Activated T-cell treated with anti-CD3 and anti-CD28 coated beads, Interleukin-2, amount 50 U/mL, for 48 hours (primary cell): ENCODE results near the gene EGLN1.
A peak's percentile ranks its signal among the peaks of the same experiment; 100 is the strongest.

Experiments used
- DNase-seq, 2 experiments: peaks; one replicate each; pipeline ENCODE4 v3.0.0-alpha.2; 2020

EGLN1 gene

DNA sequence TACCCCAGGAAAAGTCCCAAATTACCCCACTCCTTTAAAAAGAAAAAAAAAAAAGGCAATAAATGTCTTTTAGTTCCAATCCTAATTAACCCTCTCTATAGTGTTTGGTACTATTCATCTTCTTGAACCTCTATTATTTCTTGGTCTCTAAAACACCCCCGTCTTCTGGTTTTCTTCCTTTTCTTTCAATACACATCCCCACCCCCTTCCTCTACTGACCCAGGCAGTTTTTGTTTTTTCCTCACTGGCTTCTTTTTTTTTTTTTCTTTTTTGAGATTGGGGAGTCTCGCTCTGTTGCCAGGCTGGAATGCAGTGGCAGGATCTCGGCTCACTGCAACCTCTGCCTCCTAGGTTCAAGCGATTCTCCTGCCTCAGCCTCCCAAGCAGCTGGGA lies 26.1 kb downstream of the EGLN1 start:
- DNase-seq: no peak

DNA sequence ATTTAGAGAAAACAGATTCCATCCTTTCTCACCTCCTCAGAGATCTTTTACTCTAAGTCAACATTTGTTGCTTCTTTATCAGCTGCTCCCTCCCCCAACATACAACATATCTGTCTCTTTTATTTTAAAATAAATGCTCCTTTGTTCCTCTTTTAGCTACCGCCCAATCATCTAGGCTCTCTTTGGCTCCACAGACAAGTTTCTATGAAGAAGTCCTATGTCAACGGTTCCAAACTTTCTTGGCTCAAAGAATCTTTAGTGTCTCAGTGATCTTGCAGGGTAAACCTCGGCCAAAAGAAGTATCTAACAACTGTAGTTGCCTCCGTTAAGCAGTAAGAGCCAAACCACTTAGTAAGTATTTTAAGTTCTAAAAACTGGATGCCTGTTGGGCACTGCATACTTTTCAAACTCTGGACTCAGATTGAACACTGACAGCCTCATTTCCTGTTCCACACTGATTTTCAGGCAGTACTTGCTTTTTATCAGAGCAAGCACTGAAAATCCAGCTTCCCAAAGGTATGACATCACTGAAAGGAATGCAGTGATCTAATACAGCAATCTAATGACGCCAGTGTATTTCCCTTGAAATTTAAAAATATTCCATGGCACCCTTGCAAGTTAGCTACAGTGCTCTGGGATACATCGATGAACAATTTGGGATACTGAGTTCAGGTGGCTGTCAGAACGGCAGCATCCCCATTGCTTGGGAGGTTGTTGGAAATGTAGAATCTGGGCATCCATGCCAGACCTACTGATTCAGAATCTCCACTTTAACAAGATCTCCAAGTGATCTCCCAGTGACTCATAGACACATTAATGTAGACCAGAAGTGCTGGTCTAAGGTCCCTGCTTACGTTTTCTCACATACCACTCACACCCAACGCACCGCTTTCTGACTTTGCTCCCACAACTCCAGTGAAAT lies 26.8 kb downstream of the EGLN1 start:
- no peak for DNase-seq

- DNase-seq: no peak
These were observed 28.4 kb downstream of the EGLN1 start for GRCh38 chr1:231393668-231394067.

DNA sequence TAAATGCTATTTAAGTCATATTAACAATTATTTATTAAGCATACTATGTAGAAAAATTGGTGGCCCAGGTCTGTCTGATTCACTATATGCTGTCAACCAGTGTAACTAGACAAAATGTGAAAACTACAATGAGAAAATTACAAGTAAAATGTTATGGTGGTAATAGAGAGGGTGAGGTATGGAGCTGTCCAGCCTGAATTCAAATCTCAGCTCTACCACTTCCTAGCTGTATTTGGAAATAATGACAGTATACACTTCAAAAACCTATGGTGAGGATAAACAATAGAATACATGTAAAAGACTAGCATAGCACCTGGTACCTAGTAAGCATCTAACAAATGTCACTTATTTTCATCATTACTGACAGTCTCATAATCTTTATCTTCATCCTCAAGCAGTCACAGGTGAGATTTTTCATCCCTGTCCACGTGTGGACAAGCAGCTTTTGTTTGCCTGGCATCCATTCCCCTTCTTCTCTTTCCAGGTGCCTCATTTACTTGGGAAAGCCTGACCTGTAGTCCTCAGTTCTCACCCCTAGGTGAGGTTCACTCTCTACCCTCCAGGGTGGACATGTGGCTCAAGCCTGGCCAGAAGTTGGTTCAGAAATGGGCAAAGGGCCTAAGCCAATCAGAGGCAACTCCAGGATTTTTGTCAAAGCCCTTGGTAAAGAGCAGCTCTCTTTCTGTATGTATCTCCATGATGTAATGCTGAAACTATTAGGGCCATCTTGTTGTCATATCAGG lies 29.5 kb downstream of the EGLN1 start:
- DNase-seq: no peak

DNA sequence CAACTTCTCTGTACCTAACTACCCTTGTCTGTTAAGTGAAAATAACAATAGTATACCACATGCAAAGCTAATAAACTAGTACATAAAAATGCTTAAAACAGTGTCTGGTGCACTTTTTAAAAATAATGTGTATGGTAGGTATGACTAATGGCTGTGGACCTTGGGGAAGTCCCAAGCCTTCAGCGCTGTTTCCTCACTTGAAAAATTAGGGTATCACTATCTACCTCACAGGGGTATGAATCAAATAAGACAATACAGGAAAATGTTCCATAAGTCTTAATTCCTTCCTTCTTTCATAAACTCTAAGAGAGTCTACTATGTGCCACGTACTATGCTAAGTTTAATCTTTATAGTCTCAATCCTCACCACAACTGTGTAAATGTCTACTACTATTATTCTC lies 32.0 kb downstream of the EGLN1 start:
- DNase-seq: no peak

GRCh38 chr1:231387770-231388669 lies 34.1 kb downstream of the EGLN1 start:
- DNase-seq: no peak

- DNase-seq: no peak
These were observed 35.6 kb downstream of the EGLN1 start for GRCh38 chr1:231386466-231386865.

GRCh38 chr1:231385416-231385748 lies 36.7 kb downstream of the EGLN1 start:
- no peak for DNase-seq

DNA sequence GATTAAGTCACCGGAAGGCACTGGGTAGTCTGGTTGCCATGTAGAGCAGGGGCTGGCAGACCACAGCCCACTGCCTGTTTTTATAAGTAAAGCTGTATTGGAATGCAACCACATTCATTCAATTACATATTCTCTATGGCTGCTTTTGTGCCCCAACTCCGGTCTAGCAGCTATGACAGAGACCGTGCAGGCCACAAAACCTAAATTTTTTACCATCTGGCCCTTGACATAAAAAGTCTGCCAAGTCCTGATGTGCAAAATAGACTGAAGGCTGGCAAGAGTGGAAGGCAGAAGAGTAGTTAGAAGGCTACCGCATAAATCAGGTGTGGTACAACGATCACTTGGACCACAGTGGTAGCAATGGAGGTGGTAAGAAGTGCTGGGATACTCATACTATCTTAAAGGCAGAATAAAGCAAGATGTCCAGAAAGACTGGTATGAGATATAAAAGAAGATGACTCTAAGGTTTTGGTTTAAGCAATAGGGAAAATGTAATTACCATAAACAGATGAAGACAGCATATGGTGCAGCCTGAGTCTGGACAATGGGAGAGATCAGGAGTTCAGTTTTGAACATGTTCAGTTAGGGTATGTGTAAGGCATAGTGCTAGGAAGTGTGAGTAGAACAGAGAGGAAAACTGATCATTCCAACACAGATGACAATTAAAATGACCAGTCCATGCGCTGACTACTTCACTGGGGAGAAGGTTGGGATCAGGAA lies 37.2 kb downstream of the EGLN1 start:
- no peak for DNase-seq

GRCh38 chr1:231383159-231383860 lies 38.8 kb downstream of the EGLN1 start:
- DNase-seq: no peak

DNA sequence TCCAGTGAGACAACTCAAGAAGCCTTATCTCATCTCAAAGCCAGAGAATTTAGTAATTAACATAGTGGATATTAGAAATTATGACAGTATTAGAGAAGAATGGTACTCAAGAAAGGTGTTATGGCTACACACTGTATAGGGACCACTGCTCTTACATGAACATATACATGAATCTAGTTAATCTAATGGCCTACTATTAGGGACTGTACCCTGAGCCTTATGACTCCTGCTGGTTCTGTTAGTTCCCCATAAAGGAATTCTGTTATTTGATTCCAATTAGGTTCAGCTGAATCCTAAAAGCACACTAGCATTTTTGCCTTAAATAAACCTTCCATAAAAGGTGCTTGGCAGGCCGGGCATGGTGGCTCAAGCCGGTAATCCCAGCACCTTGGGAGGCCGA lies 39.7 kb downstream of the EGLN1 start:
- DNase-seq: no peak

DNA sequence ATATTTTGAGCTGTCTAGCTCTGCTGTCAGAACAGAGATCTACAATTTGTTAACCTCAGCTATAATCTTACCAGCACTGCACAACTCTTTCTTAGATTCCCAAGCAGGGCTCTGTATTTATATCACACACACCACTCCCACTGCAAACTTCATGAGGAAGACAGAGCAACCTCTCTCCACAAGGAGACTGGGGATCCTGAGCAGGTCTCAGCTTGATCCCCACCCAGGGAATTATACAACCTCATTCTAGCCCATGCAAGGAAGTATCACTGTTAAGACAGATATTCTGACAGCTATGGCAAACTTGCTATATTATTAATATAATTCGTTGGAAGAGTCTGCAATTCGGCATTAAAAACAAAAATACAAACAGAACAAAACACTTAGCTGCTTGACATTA lies 40.4 kb downstream of the EGLN1 start:
- no peak for DNase-seq

GRCh38 chr1:231376875-231377549 lies 45.1 kb downstream of the EGLN1 start:
- DNase-seq: peak; percentile 32 to 49

GRCh38 chr1:231376101-231376500 lies 46.0 kb downstream of the EGLN1 start:
- DNase-seq: no peak

- DNase-seq: no peak
These were observed 47.7 kb downstream of the EGLN1 start for GRCh38 chr1:231374394-231374793.

DNA sequence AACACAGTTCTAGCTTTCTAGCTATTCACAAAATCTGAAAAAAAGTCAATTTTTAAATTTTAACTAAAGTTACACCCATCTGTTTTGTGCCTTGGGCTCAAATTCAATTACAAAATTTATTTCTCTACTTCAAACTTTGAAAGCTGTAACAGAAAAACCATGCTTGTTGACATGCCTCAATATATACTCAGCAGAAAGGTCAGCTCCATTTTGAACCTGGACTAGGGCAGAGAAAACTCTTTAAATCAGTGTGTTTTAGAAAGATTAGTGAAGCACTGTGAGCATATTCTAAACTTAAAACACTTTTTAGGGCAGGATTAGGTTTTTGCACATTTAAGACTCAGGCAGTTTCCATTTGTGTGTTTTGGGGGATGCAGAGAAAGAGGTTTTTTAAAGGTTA lies 49.6 kb downstream of the EGLN1 start:
- DNase-seq: no peak

DNA sequence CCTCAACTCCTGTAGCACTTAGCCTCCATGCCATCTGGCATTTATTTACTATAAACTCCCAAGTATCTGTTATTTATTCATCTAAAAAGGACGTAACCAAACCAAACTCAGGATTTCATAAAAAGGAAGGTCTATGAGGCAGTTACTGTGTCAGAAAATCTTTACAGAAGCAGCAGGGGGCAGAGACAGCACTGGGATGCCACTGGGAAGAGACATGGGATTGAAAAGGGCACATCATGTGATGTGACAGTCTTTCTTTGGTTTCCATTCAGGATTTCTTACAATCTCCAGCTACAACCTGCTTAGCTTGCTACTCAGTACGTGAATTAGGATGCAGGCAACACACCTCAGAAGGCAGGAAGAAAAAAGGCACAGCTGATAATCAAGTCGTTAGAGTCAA lies 52.8 kb downstream of the EGLN1 start:
- DNase-seq: no peak

GRCh38 chr1:231364192-231364591 lies 57.9 kb downstream of the EGLN1 start:
- DNase-seq: no peak

GRCh38 chr1:231363624-231364023 lies 58.5 kb downstream of the EGLN1 start:
- DNase-seq: no peak

- DNase-seq: no peak
These were observed 59.8 kb downstream of the EGLN1 start for GRCh38 chr1:231362325-231362724.

GRCh38 chr1:231359113-231359512 lies 63.0 kb downstream of the EGLN1 start:
- no peak for DNase-seq
